Activated naive CD4-positive, alpha-beta T cell treated with anti-CD3 and anti-CD28 coated beads, Interleukin-2, amount 50 U/mL, for 72 hours (primary cell): Measurements from ENCODE around the gene SNX21. TPM values are rescaled to one million over a fixed set of nuclear protein-coding genes. Genes with fewer than 3 reads are reported as not detected.
"Not testable (repeated sequence)": the region's sequence is repeated elsewhere in the genome, so short reads cannot be mapped to it uniquely, and the experiment has no call there.

Source experiments
- ATAC-seq, 2 donors: fragments of 150-1000 bp; cut with Tn5 transposase; 2 replicates each; pipeline ENCODE4 v1.10.0; 2021; ENCODE audit warnings: mild to moderate bottlenecking in 2 of 2, moderate library complexity in 2 of 2
- DNase-seq, 2 donors: peaks; one replicate each; pipeline ENCODE4 v3.0.0; 2021 to 2022; ENCODE audit warnings: low spot score in 2 of 2
- H3K27ac Mint-ChIP-seq, 2 donors: one replicate each; pipeline ENCODE4 v1.8.0; 2022; ENCODE audit warnings: mild to moderate bottlenecking in 2 of 2, mixed read lengths in 2 of 2
- H3K36me3 Mint-ChIP-seq, 2 donors: one replicate each; pipeline ENCODE4 v1.8.0; 2022; ENCODE audit warnings: mixed read lengths in 2 of 2
- H3K9me3 Mint-ChIP-seq, 2 donors: one replicate each; pipeline ENCODE4 v1.8.0; 2022; ENCODE audit warnings: mixed read lengths in 2 of 2
- total RNA-seq, 2 donors: library from RNA; stranded (reverse); gene quantifications; one replicate each; pipeline ENCODE4 v1.2.3, GENCODE V29; 2022

Gene SNX21
- total RNA-seq, 2 donors from 2014 or later = 2.1 to 2.5 TPM

GRCh38 chr20:45859916-45860315, 26.3 kb downstream of the SNX21 start:
- Mint-ChIP-seq H3K27ac (no peak overlapping the region), H3K36me3 (peaks cover 6 to 18% of the 10 kb centered on the region in 2 donors), H3K9me3 (no peaks in the 10 kb centered on the region)
- DNase-seq = no peak
- ATAC-seq = no peak

- DNase-seq (no peak), ATAC-seq (no peak)
- no peak overlapping the region for H3K27ac Mint-ChIP-seq
- H3K36me3 Mint-ChIP-seq = peaks cover 6 to 18% of the 10 kb centered on the region in 2 donors
- H3K9me3 Mint-ChIP-seq = no peaks in the 10 kb centered on the region
Observed at GRCh38 chr20:45860560-45861220, 27.1 kb downstream of the SNX21 start.

GRCh38 chr20:45861221-45862075, 27.8 kb downstream of the SNX21 start:
- H3K9me3 Mint-ChIP-seq = no peaks in the 10 kb centered on the region
- H3K27ac Mint-ChIP-seq = no peak overlapping the region
- no peak for DNase-seq
- H3K36me3 Mint-ChIP-seq = peaks cover 5 to 16% of the 10 kb centered on the region in 2 donors
- no peak for ATAC-seq

GRCh38 chr20:45863543-45864470, 30.2 kb downstream of the SNX21 start:
- Mint-ChIP-seq H3K27ac (no peak overlapping the region), H3K36me3 (no peaks in the 10 kb centered on the region), H3K9me3 (no peaks in the 10 kb centered on the region)
- DNase-seq (no peak), ATAC-seq (no peak)

DNA sequence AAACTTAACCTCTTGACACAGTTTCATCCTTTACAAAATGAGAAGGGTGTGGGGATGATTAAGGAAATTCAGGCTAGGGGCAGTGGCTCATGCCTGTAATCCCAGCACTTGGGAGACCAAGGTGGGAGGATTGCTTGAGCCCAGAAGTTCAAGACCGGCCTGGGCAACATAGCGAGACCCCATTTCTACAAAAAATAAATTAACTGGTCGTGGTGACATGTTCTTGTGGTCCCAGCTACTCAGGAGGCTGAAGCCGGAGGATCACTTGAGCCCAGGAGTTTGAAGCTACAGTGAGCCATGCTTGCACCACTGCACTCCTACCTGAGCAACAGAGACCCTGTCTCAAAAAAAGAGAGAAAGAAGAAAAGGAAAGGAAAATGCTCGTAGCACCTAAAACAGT, 32.9 kb downstream of the SNX21 start:
- no peaks in the 10 kb centered on the region for H3K36me3 Mint-ChIP-seq
- DNase-seq = no peak
- ATAC-seq = no peak
- peak overlapping the region in 1 of 2 donors; percentile 65 for H3K27ac Mint-ChIP-seq
- no peaks in the 10 kb centered on the region for H3K9me3 Mint-ChIP-seq

DNA sequence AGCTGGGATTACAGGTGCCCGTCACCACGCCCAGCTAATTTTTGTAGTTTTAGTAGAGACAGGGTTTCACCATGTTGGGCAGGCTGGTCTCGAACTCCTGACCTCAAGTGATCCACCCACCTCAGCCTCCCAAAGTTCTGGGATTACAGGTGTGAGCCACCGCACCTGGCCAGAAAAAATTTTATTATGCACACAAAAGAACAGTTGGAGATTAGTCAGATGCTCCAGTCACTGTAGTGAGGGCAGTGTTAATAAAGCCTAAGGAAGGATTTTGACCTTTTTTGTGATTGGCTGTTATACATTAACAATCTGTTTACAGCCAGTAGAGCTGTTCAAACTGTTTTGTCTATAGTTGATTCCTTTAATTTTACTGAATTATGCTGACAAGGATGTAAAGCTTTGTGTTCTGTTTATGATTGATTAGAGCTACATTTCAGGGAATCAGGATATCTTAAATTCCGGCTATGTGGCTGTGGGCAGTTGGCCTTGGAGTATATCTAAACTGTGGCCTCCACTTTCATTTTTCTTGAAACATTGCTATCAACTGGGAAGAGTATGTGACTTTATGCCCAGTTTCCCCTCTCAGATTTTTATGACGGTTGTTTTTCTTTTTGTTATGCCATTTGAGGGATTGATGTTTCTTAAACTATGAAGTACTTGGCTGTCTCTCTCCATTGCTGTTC, 33.7 kb downstream of the SNX21 start:
- Mint-ChIP-seq H3K9me3 (no peaks in the 10 kb centered on the region), H3K27ac (no peak overlapping the region), H3K36me3 (peaks cover 0 to 3% of the 10 kb centered on the region in 2 donors)
- DNase-seq (no peak), ATAC-seq (no peak)

- no peak for ATAC-seq
- no peak for DNase-seq
- H3K27ac Mint-ChIP-seq = no peak overlapping the region
- peaks cover 0 to 5% of the 10 kb centered on the region in 2 donors for H3K36me3 Mint-ChIP-seq
- no peaks in the 10 kb centered on the region for H3K9me3 Mint-ChIP-seq
Observed at GRCh38 chr20:45867819-45868176, 34.2 kb downstream of the SNX21 start.

- no peak for ATAC-seq
- no peak overlapping the region for H3K27ac Mint-ChIP-seq
- no peak for DNase-seq
- no peaks in the 10 kb centered on the region for H3K9me3 Mint-ChIP-seq
- peaks cover 0 to 5% of the 10 kb centered on the region in 2 donors for H3K36me3 Mint-ChIP-seq
Observed at GRCh38 chr20:45872626-45873025, 39.0 kb downstream of the SNX21 start.

GRCh38 chr20:45873409-45874103, 40.0 kb downstream of the SNX21 start:
- DNase-seq (no peak), ATAC-seq (no peak)
- H3K36me3 Mint-ChIP-seq = peaks cover 0 to 5% of the 10 kb centered on the region in 2 donors
- no peak overlapping the region for H3K27ac Mint-ChIP-seq
- no peaks in the 10 kb centered on the region for H3K9me3 Mint-ChIP-seq

DNA sequence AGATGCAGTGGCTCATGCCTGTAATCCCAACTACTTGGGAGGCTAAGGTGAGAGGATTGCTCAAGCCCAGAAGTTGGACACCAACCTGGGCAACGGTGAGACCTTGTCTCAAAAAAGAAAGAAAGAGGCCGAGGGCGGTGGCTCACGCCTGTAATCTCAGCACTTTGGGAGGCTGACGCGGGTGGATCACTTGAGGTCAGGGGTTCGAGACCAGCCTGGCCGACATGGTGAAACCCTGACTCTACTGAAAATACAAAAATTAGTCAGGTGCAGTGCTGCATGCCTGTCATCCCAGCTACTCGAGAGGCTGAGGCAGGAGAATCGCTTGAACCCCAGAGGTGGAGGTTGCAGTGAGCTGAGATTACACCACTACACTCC, 40.5 kb downstream of the SNX21 start:
- DNase-seq, ATAC-seq, H3K36me3 Mint-ChIP-seq: not testable (repeated sequence)

GRCh38 chr20:45874576-45874975, 41.0 kb downstream of the SNX21 start:
- no peaks in the 10 kb centered on the region for H3K9me3 Mint-ChIP-seq
- no peak for DNase-seq
- no peak for ATAC-seq
- H3K27ac Mint-ChIP-seq = no peak overlapping the region
- peaks cover 0 to 5% of the 10 kb centered on the region in 2 donors for H3K36me3 Mint-ChIP-seq

More for the DNA sequence above, 40.5 kb downstream of the SNX21 start:
- peak overlapping the region in 1 of 2 donors; percentile 66 for H3K27ac Mint-ChIP-seq
- not testable (repeated sequence) for H3K9me3 Mint-ChIP-seq

DNA sequence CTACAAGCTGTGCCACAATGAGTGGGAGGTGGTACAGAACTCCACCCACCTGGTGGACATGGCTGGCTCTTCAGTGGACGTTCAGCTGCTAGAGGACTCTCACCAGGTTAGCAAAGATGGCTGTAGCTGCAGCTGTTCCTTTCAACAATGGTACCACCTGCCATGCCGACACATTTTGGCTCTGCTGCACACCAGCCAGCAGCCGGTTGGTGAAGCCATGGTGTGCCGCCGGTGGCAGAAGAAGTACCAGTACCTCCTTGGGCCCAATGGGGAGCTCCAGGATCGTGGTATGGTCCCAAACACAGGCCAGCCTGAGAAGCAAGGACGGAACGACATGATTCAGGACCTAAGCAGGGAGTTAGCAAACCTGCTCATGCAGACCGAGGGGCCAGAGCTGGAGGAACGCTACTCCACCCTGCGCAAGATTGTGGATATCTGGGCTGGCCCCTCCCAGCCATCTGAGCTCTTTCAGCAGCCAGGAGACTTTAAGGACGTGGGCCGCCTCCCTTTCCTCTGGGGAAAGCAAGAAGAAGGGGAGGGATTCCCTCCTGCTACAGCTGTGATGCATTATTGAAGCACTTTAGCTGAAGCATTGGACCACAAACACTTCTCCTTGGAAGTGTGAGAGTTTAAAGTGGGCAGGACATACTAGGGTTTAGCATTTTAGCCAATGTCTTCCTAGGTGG, 44.6 kb downstream of the SNX21 start:
- H3K36me3 Mint-ChIP-seq = peaks cover 15 to 17% of the 10 kb centered on the region in 2 donors
- no peak overlapping the region for H3K27ac Mint-ChIP-seq
- ATAC-seq = no peak
- DNase-seq = no peak
- H3K9me3 Mint-ChIP-seq = no peaks in the 10 kb centered on the region

DNA sequence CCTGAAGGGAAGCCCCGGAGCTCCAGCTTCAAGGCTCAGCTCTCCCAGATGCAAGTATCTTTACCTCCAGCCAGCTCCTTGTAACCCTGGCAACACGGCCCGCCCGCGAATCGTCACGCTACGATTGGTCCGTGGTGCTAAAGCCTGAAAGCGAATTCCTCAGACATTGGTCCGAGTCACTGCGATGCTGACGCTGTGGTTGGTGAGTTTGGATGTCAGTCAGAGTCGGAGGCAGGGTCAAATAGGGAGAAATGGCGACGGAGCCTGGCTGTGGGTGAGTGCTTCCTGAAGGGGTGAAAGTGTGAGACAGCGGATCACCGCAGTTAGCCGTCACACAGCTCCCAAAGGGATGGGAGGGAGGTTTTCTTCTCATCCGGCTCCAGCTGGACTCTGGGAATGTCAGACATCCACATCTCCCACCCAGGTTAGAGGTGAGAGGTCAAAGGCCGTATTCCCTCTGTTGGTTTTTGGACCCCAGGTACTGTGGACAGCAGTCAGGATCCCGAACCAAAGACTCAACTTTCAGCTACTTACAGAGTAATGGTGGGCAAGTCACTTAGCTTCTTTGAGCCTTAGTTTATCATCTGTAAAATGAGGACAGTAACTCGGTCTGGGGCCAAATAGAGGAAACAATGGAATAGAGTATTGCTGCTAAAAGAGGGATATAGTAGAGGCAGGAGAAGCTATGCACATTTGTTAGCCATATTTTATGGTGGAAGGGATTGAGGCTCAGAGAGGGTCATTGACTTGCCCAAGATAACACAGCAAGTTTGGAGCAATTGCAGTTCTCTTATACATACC, 47.6 kb downstream of the SNX21 start, which contains the start of gene ZSWIM1:
Gene ZSWIM1, plus strand, starts transcription at position 240 of the 801 bp plus-strand sequence. CDS start 1,366 bp downstream, outside the sequence.
- Mint-ChIP-seq H3K27ac (peak within 1 kb of the TSS; percentile 91 to 94), H3K36me3 (peaks cover 21% of the 10 kb centered on the region in 2 donors), H3K9me3 (no peaks in the 10 kb centered on the region)
- ATAC-seq (peak; percentile 95 to 98), DNase-seq (peak; percentile 98)

DNA sequence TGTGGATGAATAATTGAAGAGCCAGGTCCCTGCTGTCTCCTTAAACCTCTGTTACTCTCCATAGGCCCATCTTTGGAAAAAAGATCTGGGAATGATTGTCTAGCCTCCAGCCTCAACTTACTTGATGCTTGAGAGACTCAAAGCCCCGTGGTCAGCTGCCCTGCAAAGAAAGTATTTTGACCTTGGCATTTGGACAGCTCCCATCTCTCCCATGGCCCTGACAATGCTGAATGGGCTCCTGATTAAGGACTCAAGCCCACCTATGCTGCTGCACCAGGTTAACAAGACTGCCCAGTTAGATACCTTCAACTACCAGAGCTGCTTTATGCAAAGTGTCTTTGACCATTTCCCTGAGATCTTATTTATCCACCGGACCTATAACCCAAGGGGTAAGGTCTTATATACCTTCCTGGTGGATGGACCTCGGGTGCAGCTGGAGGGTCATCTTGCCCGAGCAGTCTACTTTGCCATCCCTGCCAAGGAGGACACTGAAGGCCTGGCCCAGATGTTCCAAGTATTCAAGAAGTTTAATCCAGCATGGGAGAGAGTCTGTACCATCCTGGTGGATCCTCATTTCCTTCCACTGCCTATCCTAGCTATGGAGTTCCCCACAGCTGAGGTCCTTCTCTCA, 49.0 kb downstream of the SNX21 start:
- ATAC-seq (no peak), DNase-seq (no peak)
- Mint-ChIP-seq H3K27ac (peak overlapping the region; percentile 77 to 91), H3K36me3 (peaks cover 21% of the 10 kb centered on the region in 2 donors), H3K9me3 (no peaks in the 10 kb centered on the region)
